COLO668 (cell line): ENCODE data around the gene LRRC3.
"Not testable (repeated sequence)": the region's sequence is repeated elsewhere in the genome, so short reads cannot be mapped to it uniquely, and the experiment has no call there.

Experiments
- DNase-seq: peaks from one replicate; lab custom pipeline; 2025; ENCODE audit not compliant: unreplicated experiment; lab: John Stamatoyannopoulos, UW

Gene LRRC3

GRCh38 chr21:44495611-44496563 lies 40.6 kb downstream of the LRRC3 start:
- no peak for DNase-seq

GRCh38 chr21:44496564-44497550 lies 41.5 kb downstream of the LRRC3 start:
- peak; percentile 48 for DNase-seq

GRCh38 chr21:44497703-44498126 lies 42.4 kb downstream of the LRRC3 start:
- peak; percentile 49 for DNase-seq

GRCh38 chr21:44498280-44499210 lies 43.2 kb downstream of the LRRC3 start:
- DNase-seq, result peak; percentile 67

- peak; percentile 75 for DNase-seq
Measured at GRCh38 chr21:44499211-44499560, 43.9 kb downstream of the LRRC3 start.

GRCh38 chr21:44499631-44500030 lies 44.3 kb downstream of the LRRC3 start:
- no peak for DNase-seq

GRCh38 chr21:44500111-44500510 lies 44.8 kb downstream of the LRRC3 start:
- no peak for DNase-seq

GRCh38 chr21:44502171-44502958 lies 47.1 kb downstream of the LRRC3 start:
- no peak for DNase-seq

GRCh38 chr21:44503006-44503889 lies 47.9 kb downstream of the LRRC3 start:
- DNase-seq, result not testable (repeated sequence)

GRCh38 chr21:44503901-44504399 lies 48.6 kb downstream of the LRRC3 start:
- DNase-seq, result no peak

GRCh38 chr21:44505673-44506278 lies 50.5 kb downstream of the LRRC3 start:
- no peak for DNase-seq

- DNase-seq, result no peak
Measured at GRCh38 chr21:44506279-44507255, 51.3 kb downstream of the LRRC3 start.

GRCh38 chr21:44507673-44508425 lies 52.5 kb downstream of the LRRC3 start:
- DNase-seq, result no peak

GRCh38 chr21:44508426-44508710 lies 53.1 kb downstream of the LRRC3 start:
- DNase-seq, result no peak

- DNase-seq, result no peak
Measured at GRCh38 chr21:44508711-44509445, 53.6 kb downstream of the LRRC3 start.

GRCh38 chr21:44509539-44509938 lies 54.2 kb downstream of the LRRC3 start:
- DNase-seq, result no peak
